HG03064 (cell line): ENCODE measurements around the gene GALNT18.

ENCODE experiments used
- ATAC-seq: cut with Tn5 transposase; IDR thresholded peaks from one replicate; pipeline ENCODE4 v1.9.1; 2021; ENCODE audit warnings: low read depth; ENCODE audit not compliant: unreplicated experiment

GALNT18 gene

GRCh38 chr11:11420191-11420898 lies 201.5 kb downstream of the GALNT18 start:
- no peak for ATAC-seq

DNA sequence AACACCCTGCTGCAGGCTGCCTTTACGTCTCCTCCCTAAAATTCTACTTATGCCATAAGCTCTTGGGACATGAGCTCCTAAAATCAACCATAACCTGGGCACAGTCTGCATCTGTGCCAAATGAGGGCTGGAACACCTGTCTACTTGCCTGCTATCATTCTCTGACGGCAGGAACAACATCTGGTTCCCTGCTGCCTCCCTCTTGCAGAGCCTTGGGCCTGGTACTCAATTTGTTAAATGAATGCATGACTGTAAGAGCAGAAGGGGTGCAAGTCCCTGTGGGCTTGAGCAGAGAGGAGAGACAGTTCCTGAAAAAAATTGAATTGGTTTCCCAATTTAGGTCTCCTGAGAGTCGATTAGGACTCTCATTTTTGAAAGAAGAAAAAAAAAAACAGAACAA lies 202.1 kb downstream of the GALNT18 start:
- no peak for ATAC-seq

DNA sequence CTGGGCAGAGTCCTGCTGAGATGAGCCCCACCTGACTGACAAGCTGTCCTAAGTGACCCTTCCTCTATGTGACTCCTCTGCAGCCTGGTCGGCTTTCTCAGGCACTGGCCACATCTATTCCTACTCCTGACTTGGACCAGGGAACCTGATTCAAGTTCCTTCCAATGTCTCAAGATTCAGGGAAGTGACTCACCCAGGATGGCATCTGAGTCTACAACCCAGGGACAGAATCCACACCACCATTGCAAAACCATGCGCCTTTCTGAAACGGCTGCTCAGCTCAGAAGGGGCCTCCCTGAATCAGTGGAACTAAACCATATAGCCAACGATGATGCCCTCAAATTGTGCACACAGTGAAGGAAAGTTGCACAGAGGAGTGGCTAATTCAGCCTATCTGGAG lies 204.9 kb downstream of the GALNT18 start:
- no peak for ATAC-seq

DNA sequence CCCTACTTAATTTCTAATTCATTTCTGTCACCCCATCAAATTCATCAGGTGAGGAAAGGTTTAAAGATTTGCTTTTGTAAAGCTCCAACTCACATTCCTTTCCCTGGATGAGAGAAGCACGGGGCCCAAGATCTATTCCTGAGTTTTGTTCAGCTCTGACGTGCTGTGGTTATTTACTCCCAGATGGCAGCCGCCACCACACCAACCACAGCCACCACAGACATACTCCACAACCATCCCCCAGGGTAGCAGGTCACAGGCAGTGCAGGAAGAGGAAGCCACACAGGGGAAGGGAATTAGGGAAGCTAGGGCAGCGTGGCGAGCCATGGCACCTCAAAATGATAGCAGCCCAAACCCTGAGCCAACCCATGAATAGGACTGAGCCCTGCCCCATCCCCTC lies 205.3 kb downstream of the GALNT18 start:
- ATAC-seq, result no peak

DNA sequence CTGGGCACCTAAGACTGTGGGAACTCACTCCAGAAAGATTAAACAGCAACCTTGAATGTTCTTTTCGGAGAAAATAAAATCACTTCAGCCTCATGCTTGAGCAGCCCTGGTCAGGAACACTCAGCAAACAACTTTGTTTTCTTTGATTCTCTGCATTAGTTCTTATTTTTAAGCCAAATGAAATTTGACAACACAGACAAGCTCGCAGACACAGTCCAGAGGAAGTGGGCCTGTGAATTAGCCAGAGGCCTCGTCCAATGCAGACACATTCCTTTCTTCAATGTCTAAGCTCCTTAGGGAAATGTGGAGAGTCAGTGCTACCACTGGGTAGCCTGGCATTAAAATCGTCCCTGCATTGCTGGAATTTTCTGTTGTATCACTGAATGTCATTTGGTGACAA lies 205.9 kb downstream of the GALNT18 start:
- no peak for ATAC-seq

- no peak for ATAC-seq
Observed at GRCh38 chr11:11414996-11415395, 206.8 kb downstream of the GALNT18 start.

GRCh38 chr11:11413776-11414175 lies 208.0 kb downstream of the GALNT18 start:
- no peak for ATAC-seq

GRCh38 chr11:11411401-11411985 lies 210.3 kb downstream of the GALNT18 start:
- no peak for ATAC-seq

DNA sequence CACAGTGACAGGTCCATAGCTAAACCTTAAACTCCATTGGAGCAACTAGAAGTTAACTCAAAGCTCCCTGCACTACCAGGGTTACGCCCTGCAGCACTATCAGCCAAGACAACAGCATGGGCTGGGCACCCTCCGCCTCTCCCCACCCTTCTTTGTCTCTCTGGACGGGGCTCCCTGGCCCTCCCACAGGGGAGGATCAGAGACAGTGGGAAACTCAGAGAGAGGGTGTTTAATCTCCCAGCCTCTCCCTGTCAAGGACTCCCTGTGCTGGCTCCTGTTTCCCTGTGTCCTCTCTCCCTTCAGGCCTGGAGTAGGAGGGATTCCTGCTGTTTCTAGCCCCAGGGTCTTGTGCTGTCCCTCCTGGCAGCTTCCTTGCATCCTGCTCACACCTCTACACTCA lies 211.9 kb downstream of the GALNT18 start:
- no peak for ATAC-seq

GRCh38 chr11:11409224-11409623 lies 212.6 kb downstream of the GALNT18 start:
- ATAC-seq, result no peak

DNA sequence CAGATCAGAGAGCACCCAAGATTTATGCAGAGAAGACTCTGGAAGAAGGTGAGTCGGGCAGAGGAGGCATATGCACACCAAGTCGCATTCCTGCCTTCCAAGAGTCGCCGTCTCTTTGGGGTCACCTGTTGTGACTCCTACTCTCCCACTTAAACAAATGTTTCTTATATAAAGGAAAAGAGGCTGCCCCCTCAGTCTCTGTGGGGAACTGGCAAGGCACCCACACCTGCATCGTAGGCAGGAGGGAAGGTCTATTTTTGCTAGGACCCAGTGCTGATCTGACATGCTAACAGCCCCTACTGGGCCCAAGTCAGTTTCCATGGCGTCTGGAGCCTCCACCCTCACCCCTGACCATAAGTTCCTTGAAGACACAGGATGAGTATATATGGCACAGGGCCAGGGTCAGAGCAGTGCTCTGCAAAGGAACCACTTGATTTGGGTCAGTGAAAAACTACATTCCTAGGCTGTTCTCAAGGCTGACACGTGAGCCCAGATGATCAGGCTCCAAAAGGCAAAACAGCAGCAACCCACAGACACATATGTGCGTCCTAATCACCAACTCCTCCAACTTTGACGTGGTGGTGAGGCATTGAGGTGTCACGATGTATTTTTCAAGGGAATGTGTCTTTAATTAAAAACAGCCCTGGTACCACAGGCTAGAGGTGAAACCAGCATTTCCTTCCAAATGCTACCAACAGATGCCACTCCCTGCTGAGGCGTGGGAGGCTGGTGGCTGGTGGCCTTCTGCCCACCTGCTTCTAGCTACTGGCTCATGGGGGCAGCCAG lies 213.2 kb downstream of the GALNT18 start:
- ATAC-seq, result no peak

DNA sequence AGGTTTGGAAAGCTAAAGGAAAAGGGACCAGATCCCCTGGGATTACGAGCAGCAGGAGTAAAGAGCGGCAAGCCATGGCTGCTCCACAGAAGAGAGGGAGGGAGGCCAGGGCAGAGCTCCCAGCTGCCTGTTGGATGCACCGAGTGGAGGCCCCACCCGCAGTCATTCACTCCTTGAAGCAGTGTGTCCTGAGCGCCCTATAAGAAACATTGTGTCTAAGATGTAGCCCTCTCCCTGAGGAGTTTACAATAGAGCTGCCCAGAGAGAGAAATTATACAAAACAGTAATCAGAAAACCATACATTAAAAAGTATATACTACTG lies 214.1 kb downstream of the GALNT18 start:
- ATAC-seq, result no peak

- ATAC-seq, result no peak
Observed at GRCh38 chr11:11407065-11407762, 214.6 kb downstream of the GALNT18 start.

GRCh38 chr11:11406652-11407051 lies 215.2 kb downstream of the GALNT18 start:
- ATAC-seq, result no peak

- no peak for ATAC-seq
Observed at GRCh38 chr11:11403763-11404725, 217.8 kb downstream of the GALNT18 start.

DNA sequence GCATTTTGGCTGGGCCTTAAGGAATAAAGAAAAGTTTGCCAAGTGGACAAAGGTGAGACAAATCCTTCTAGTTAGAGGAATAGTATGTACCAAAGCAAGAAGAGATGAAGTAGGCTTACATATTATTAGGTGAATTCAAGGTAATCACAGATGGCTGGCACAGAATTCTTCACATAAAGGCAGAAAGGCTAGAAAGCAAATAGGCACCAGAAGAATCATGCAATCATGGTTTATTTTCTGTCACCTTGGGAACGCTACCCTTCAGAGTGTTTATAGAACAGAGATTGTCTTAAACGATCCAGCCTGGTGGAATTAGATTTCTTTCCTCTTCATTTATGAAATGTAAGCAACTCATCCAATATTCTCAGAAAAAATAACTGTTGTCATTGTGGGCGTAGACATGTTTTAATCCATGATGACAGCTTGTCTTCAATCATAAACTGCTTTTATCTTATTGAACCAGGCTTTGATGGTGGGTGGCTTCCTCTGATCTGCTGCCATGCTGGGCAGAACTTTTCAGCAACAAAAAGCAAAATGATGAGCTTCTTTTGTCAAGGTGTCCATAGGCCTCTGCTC lies 219.8 kb downstream of the GALNT18 start:
- no peak for ATAC-seq

- ATAC-seq, result no peak
Observed at GRCh38 chr11:11400635-11401232, 221.1 kb downstream of the GALNT18 start.

- ATAC-seq, result no peak
Observed at GRCh38 chr11:11400121-11400520, 221.7 kb downstream of the GALNT18 start.

DNA sequence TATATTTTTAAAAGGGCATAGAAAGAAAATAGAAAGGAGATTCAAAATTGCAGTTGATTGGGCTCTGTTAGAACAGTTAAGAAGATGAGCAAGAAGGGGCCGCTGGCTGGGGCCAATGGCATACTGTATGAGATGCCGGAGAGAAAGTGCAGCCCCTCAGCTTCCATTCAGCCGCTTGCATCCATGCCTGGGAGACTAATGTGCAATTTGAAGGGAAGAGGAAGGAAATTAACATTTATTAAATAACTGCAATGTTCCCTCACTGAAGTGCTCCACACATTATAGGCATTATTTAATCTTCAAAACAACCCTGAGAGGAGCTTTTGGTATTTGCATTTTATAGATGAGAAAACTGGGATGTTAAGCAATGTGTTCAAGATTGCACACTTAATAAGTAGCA lies 224.0 kb downstream of the GALNT18 start:
- no peak for ATAC-seq
